Astrocyte (in vitro differentiated cells and primary cell): ENCODE measurements around the gene SMAD1. TPM values are rescaled to one million over a fixed set of nuclear protein-coding genes. Genes with fewer than 3 reads are reported as not detected.
"Not testable (repeated sequence)": the region's sequence is repeated elsewhere in the genome, so short reads cannot be mapped to it uniquely, and the experiment has no call there.

Experiments
- DNase-seq: peaks from one replicate; pipeline ENCODE4 v3.0.0-alpha.2; 2010; ENCODE audit warnings: low read depth
- FAIRE-seq: peaks from 2 replicates; lab custom pipeline; 2011; peaks lifted over from hg19 to GRCh38; lab: Jason Lieb, UNC
- H2AFZ ChIP-seq: 2 replicates; pipeline ENCODE4 v1.6.0; 2012; ENCODE audit warnings: low read depth, low read length, inconsistent platforms
- H3K27ac ChIP-seq: 2 replicates; pipeline ENCODE4 v1.5.1; 2011; ENCODE audit warnings: low read depth, low read length, inconsistent platforms
- H3K27me3 ChIP-seq: 2 replicates; pipeline ENCODE4 v1.6.0; 2011; ENCODE audit warnings: low read length, inconsistent platforms; ENCODE audit not compliant: insufficient read depth
- H3K36me3 ChIP-seq: 2 replicates; pipeline ENCODE4 v1.5.1; 2011; ENCODE audit warnings: low read length, inconsistent platforms; ENCODE audit not compliant: insufficient read depth
- H3K4me1 ChIP-seq: 2 replicates; pipeline ENCODE4 v1.5.1; 2011; ENCODE audit warnings: low read length, inconsistent platforms; ENCODE audit not compliant: insufficient read depth
- H3K4me2 ChIP-seq: 2 replicates; pipeline ENCODE4 v1.6.0; 2012; ENCODE audit warnings: low read length, inconsistent platforms
- H3K4me3 ChIP-seq: 2 replicates; pipeline ENCODE4 v1.5.1; 2011; ENCODE audit warnings: low read depth, mild to moderate bottlenecking, low read length, inconsistent platforms; ENCODE audit not compliant: insufficient read depth
- H3K79me2 ChIP-seq: 2 replicates; pipeline ENCODE4 v1.6.0; 2012; ENCODE audit warnings: mild to moderate bottlenecking, low read length, inconsistent platforms; ENCODE audit not compliant: insufficient read depth
- H3K9ac ChIP-seq: 2 replicates; pipeline ENCODE4 v1.6.0; 2012; ENCODE audit warnings: mild to moderate bottlenecking, low read length, inconsistent platforms
- H3K9me3 ChIP-seq: 2 replicates; pipeline ENCODE4 v1.5.1; 2012; ENCODE audit warnings: low read depth, mild to moderate bottlenecking, low read length, inconsistent platforms; ENCODE audit not compliant: insufficient read depth
- H4K20me1 ChIP-seq: 2 replicates; pipeline ENCODE4 v1.6.0; 2012; ENCODE audit warnings: low read length, inconsistent platforms; ENCODE audit not compliant: insufficient read depth
- H3K27ac Mint-ChIP-seq: one replicate; pipeline ENCODE4 v1.8.0; 2021; ENCODE audit warnings: mild to moderate bottlenecking, mixed read lengths; ENCODE audit not compliant: unreplicated experiment
- H3K27me3 Mint-ChIP-seq: one replicate; pipeline ENCODE4 v1.8.0; 2021; ENCODE audit warnings: low read depth, mixed read lengths; ENCODE audit not compliant: unreplicated experiment
- H3K36me3 Mint-ChIP-seq: one replicate; pipeline ENCODE4 v1.8.0; 2021; ENCODE audit warnings: low read depth, mixed read lengths; ENCODE audit not compliant: unreplicated experiment
- H3K4me1 Mint-ChIP-seq: one replicate; pipeline ENCODE4 v1.8.0; 2021; ENCODE audit warnings: low read depth, mixed read lengths; ENCODE audit not compliant: unreplicated experiment
- H3K4me3 Mint-ChIP-seq: one replicate; pipeline ENCODE4 v1.8.0; 2021; ENCODE audit warnings: mild to moderate bottlenecking, moderate library complexity, mixed read lengths; ENCODE audit not compliant: unreplicated experiment
- H3K9me3 Mint-ChIP-seq: one replicate; pipeline ENCODE4 v1.8.0; 2021; ENCODE audit warnings: mild to moderate bottlenecking, mixed read lengths; ENCODE audit not compliant: unreplicated experiment
- EZH2 ChIP-seq: IDR thresholded peaks from 2 replicates; pipeline ENCODE4 v1.6.1; 2012; ENCODE audit warnings: mild to moderate bottlenecking, low read length, inconsistent platforms; ENCODE audit not compliant: insufficient read depth
- total RNA-seq: library from RNA; stranded (reverse); gene quantifications from 2 replicates; pipeline ENCODE4 v1.2.1, GENCODE V29; 2021
- TF ChIP-seq, protein P1 (sequence below): IDR thresholded peaks from 2 replicates; pipeline ENCODE4 v1.5.1; 2011; ENCODE audit warnings: low read depth, mild to moderate bottlenecking, inconsistent platforms, low read length, moderate library complexity; ENCODE audit not compliant: insufficient read depth

Gene SMAD1
- total RNA-seq, 1 donor from 2014 or later = 29.6 TPM

DNA sequence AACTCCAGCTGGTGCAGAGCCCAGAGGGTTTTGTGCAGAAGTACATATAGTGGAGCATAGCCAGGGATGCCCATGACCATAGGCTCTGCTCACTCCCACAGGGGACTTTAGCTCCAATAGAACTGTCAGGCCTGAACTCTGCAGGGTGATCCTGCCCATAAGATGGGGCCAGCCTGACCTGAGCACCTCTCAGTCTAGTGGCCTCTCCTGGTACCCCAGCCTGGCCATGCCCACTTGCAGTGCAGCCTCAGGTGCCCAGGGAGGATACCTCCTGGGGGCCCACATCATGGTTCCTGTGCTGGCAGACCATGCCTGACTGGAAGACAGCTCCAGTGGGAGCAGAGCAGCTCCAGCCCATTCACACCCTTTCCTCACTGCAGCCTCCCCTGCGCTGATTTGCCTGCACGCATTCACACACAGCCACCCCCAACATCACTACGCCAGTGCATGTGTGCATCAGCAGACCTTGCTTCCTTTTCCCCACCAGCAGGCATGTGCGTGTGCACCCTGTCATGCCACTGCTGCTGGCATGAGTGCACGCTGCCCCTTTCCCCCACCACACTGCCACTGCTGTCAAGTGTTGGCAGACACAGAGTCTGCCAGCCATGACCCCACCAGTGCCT, 84.5 kb downstream of the SMAD1 start:
- Mint-ChIP-seq H3K4me3 (no peak overlapping the region), H3K36me3 (peaks cover 22% of the 10 kb centered on the region), H3K27ac (no peak overlapping the region), H3K27me3 (no peaks in the 10 kb centered on the region), H3K9me3 (peaks cover 35% of the 10 kb centered on the region), H3K4me1 (peaks cover 4% of the 10 kb centered on the region)
- DNase-seq (no peak), FAIRE-seq (no peak)
- no peaks in the 10 kb centered on the region for H3K27me3 ChIP-seq
- H3K4me1 ChIP-seq = no peaks in the 10 kb centered on the region
- no peak overlapping the region for H3K4me2 ChIP-seq
- H3K27ac ChIP-seq = no peak overlapping the region
- no peaks in the 10 kb centered on the region for H3K36me3 ChIP-seq
- H3K79me2 ChIP-seq = no peaks in the 10 kb centered on the region
- TF ChIP-seq, protein P1, sequence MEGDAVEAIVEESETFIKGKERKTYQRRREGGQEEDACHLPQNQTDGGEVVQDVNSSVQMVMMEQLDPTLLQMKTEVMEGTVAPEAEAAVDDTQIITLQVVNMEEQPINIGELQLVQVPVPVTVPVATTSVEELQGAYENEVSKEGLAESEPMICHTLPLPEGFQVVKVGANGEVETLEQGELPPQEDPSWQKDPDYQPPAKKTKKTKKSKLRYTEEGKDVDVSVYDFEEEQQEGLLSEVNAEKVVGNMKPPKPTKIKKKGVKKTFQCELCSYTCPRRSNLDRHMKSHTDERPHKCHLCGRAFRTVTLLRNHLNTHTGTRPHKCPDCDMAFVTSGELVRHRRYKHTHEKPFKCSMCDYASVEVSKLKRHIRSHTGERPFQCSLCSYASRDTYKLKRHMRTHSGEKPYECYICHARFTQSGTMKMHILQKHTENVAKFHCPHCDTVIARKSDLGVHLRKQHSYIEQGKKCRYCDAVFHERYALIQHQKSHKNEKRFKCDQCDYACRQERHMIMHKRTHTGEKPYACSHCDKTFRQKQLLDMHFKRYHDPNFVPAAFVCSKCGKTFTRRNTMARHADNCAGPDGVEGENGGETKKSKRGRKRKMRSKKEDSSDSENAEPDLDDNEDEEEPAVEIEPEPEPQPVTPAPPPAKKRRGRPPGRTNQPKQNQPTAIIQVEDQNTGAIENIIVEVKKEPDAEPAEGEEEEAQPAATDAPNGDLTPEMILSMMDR = no peak
- no peak for TF ChIP-seq EZH2
- no peaks in the 10 kb centered on the region for H3K9me3 ChIP-seq
- H4K20me1 ChIP-seq = no peaks in the 10 kb centered on the region
- no peak overlapping the region for H3K4me3 ChIP-seq
- H2AFZ ChIP-seq = no peak overlapping the region
- no peak overlapping the region for H3K9ac ChIP-seq

DNA sequence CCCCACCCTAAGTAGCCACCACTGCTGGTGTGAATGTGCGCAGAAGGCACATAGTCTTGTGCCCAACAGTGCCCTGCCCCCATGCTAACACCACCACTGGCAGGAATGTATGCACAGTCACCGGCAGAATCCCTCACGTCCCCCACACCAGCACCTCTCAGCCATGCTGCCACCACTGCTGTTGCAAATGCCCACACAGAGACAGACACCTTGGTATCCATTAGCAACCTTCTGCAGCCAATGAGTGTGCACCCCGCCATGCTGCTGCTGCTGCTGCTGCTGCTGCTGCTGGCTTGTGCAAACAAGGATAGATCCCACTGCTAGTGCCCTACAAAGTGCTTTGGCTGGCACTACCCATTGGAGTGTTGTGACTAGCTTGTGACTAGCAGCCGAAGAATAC, 85.1 kb downstream of the SMAD1 start:
- Histone ChIP-seq H3K9ac (no peak overlapping the region), H3K27ac (no peak overlapping the region), H2AFZ (no peak overlapping the region), H4K20me1 (no peaks in the 10 kb centered on the region), H3K27me3 (no peaks in the 10 kb centered on the region), H3K4me3 (no peak overlapping the region), H3K4me1 (no peaks in the 10 kb centered on the region), H3K4me2 (no peak overlapping the region), H3K79me2 (no peaks in the 10 kb centered on the region), H3K36me3 (no peaks in the 10 kb centered on the region), H3K9me3 (no peaks in the 10 kb centered on the region)
- Mint-ChIP-seq H3K4me1 (peaks cover 4% of the 10 kb centered on the region), H3K9me3 (peaks cover 35% of the 10 kb centered on the region), H3K27ac (no peak overlapping the region), H3K27me3 (no peaks in the 10 kb centered on the region), H3K4me3 (no peak overlapping the region), H3K36me3 (peaks cover 22% of the 10 kb centered on the region)
- no peak for FAIRE-seq
- no peak for TF ChIP-seq EZH2
- TF ChIP-seq, protein P1 = no peak
- DNase-seq = no peak

DNA sequence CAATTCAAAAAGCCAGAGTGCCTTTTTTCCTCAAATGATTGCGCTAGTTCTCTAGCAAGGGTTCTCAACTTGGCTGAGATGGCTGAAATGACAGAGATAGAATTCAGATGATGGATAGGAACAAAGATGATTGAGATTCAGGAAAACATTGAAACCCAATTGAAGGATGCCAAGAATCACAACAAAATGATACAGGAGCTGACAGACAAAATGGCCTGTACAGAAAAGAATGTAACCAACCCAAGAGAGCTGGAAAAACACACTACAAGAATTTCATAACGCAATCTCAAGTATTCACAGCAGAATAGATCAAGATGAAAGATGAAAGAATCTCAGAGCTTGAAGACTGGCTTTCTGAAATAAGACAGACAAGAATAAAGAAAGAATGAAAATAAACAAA, 85.9 kb downstream of the SMAD1 start:
- no peak overlapping the region for H3K4me3 ChIP-seq
- FAIRE-seq (no peak), DNase-seq (no peak)
- Mint-ChIP-seq H3K4me1 (peaks cover 4% of the 10 kb centered on the region), H3K27ac (no peak overlapping the region), H3K27me3 (no peaks in the 10 kb centered on the region), H3K4me3 (no peak overlapping the region), H3K9me3 (peaks cover 35% of the 10 kb centered on the region), H3K36me3 (peaks cover 17% of the 10 kb centered on the region)
- H3K4me2 ChIP-seq = no peak overlapping the region
- no peak overlapping the region for H3K27ac ChIP-seq
- H2AFZ ChIP-seq = no peak overlapping the region
- TF ChIP-seq EZH2 = no peak
- TF ChIP-seq, protein P1 = no peak
- no peaks in the 10 kb centered on the region for H3K27me3 ChIP-seq
- H3K79me2 ChIP-seq = no peaks in the 10 kb centered on the region
- no peaks in the 10 kb centered on the region for H3K9me3 ChIP-seq
- H4K20me1 ChIP-seq = no peaks in the 10 kb centered on the region
- H3K9ac ChIP-seq = no peak overlapping the region
- H3K36me3 ChIP-seq = no peaks in the 10 kb centered on the region
- H3K4me1 ChIP-seq = no peaks in the 10 kb centered on the region

DNA sequence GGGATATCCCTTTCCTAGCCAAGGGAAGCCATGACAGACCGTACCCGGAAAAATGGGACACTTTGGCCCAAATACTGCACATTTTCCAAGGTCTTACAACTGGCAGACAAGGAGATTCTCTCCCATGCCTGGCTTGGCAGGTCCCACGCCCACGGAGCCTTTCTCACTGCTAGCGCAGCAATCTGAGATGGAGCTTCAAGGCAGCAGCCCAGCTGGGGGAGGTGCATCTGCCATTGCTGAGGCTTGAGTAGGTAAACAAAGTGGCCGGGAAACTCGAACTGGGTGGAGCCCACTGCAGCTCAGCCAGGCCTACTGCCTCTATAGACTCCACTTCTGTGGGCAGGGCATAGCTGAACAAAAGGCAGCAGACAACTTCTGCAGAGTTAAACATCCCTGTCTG, 92.9 kb downstream of the SMAD1 start:
- H3K36me3 Mint-ChIP-seq, FAIRE-seq, H4K20me1 ChIP-seq, H3K27me3 ChIP-seq, H3K4me1 Mint-ChIP-seq, H2AFZ ChIP-seq, H3K36me3 ChIP-seq, H3K27ac ChIP-seq, H3K4me1 ChIP-seq, H3K27ac Mint-ChIP-seq, H3K79me2 ChIP-seq, H3K9ac ChIP-seq, H3K9me3 ChIP-seq, H3K4me3 ChIP-seq, H3K4me3 Mint-ChIP-seq, H3K4me2 ChIP-seq, H3K27me3 Mint-ChIP-seq, DNase-seq: not testable (repeated sequence)
- H3K9me3 Mint-ChIP-seq = peaks cover 17% of the 10 kb centered on the region
